IPS DF 4.7 (cell line): ENCODE data around the gene HBZ.
"Not testable (repeated sequence)": the region's sequence is repeated elsewhere in the genome, so short reads cannot be mapped to it uniquely, and the experiment has no call there.

Source experiments
- DNase-seq: peaks from one replicate; pipeline ENCODE4 v3.0.0-alpha.2; 2013; ENCODE audit warnings: low spot score; ENCODE audit errors: extremely low read depth

The HBZ gene

DNA sequence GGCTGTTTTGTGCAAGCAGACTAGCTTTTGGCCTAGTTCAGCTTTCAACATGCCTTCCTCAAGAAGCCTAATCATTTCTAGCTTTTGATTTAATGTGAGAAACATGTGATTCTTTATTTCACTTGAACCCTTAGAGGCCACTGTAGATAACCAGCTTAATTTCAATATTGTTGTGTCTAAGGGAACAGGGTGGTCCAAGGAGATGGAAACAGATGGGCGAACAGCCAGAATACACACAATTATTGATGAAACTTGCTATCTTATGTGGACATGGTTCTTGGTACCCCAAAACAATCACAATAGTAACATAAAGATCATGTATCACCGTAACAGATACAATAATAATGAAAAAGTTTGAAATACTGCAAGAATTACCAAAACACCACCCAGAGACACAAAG lies 18.7 kb upstream of the HBZ start:
- DNase-seq: no peak

DNA sequence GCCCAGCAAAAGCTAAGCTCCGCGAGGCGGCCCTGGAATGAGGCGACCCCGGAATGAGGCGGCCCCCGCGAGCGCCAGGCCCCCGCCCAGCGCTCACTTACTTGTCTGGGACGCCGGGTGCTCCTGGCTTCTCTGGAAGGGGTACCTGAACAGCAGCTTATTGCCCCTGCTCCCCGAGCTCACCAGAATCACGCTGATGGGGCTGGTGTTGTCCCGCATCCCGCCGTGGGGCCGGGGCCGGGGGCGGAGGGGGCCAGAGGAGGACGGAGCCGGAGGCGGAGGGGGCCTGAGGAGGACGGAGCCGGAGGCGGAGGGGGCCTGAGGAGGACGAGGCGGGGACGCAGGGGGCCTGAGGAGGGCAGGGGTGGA lies 14.4 kb upstream of the HBZ start:
- DNase-seq: no peak

DNA sequence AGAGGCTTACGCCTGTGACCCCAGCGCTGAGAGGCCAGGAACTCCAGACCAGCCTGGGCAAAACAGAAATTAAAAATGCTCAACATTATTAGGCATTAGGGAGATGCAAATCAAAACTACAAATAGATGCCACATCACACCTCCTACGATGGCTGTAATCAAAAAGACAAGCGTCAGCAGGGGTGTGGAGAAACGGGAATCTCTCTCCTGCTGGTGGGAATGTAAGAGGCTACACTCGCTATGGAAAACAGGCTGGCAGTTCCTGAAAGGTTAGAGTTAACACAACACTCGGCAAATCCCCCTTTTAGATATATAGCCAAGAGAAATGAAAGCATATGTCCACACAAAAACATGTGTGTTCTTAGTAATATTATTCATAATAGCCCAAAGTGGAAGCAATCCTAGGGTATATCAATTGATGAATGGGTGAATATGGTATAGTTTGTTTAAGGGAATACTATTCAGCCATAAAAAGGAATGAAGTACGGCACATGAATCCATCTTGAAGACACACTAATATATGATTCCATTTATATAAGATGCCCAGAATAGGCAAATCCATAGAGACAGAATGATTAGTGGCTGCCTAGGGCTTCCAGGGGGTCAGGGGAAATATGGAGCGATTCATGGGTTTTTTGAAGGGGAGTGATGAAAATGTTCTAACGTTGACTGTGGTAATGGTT lies 12.1 kb upstream of the HBZ start:
- no peak for DNase-seq

DNA sequence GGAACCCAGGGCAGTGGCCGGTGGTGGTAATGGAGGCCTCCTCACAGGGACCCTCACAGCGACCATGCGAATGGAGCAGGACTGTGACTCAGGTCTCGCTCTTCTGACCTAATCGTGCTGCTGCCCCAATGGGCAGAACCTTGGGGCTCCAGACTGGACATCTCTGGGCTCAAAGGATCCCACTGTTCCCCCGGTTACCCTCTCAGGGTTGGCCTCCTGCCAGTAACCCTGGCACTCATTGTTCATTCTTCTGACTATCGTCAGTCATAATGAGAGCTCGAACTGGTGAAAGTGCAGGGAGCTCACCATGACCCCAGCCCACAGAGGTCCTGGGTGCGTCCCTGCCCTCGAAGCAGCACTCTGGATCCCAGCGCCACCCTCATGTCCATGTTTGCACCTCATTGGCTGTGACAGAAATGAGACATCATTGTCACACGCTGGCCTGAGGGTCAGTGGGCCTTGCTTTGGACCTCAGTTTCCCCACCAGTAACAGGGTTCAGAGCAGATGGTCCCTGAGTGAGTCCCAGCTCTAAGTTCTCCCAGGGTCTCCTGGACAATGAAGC lies 10.0 kb upstream of the HBZ start:
- no peak for DNase-seq

DNA sequence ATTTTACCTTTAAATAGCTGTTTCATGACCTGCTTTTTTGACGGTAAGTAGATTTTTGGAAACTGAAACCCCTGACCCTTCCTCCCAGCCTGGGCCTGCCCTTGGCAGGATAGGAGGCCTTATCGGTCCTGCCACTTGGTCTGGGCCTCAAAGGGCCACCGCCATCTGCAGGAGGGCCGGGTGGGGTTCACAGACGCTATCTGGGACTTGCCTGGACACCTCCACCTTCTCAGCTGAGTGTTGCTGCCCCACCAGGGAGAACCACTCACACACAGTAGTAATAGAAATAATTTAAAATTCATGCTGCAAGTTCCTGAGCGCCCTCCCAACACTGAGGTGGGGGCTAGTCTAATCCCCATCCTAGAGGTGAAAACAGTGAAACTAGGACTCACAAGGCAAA lies 9.4 kb upstream of the HBZ start:
- DNase-seq: no peak

DNA sequence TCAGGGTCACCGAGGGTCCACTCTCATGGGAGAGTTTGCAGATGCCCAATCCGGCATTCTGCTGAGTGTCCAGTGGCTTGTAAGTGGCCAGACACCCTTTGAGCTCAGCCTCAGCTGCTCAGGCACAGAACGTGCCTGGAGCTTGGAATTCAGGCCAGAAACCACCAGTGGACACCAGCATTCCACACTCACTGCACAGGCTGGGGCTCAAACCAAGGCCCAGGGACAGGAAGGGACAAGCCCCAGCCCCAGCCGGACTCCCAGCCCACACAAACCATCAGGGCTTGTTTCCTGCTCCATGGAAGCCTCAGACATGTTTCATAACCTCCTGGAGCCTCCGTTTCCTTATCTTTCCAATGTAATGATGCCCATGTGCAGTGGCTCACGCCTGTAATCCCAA lies 9.0 kb upstream of the HBZ start:
- no peak for DNase-seq

DNA sequence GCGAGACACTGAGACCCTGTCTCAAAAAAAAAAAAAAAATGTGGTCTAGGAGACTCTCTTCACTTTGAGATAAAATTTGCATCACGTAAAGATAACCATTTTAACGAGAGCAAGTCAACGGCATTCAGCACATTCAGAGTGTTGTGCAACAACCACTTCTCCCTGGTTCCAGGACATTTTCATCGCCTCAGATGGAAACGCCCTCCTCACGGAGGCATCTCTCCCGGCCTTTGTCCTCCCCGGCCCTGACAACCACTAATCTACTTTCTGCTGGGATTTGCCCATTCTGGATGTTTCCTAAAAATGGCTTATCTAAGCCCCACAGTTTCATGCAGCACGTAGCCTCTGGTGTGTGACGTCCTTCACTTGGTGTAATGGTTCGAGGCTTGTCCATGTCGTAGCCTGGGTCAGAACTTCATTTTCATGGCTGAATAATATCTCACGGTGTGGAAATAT lies 7.6 kb upstream of the HBZ start:
- DNase-seq: no peak

DNA sequence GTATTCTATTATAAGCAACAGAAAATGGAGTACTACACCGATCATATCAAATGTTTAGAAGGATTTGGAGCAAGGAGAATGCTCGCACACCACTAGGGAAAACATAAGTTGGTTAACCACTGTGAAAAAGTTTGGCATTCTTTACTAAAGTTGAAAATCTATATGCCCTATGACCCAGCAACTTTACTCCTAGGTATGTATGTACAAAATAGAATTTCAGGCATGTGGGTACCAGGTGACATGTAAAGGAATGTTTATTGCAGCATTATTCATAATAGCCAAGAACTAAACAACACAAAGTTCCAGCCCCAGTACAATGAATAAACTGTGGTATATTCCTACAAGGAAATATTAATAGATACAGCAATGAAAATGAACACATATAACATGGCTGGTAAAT lies 5.8 kb upstream of the HBZ start:
- DNase-seq: no peak

DNA sequence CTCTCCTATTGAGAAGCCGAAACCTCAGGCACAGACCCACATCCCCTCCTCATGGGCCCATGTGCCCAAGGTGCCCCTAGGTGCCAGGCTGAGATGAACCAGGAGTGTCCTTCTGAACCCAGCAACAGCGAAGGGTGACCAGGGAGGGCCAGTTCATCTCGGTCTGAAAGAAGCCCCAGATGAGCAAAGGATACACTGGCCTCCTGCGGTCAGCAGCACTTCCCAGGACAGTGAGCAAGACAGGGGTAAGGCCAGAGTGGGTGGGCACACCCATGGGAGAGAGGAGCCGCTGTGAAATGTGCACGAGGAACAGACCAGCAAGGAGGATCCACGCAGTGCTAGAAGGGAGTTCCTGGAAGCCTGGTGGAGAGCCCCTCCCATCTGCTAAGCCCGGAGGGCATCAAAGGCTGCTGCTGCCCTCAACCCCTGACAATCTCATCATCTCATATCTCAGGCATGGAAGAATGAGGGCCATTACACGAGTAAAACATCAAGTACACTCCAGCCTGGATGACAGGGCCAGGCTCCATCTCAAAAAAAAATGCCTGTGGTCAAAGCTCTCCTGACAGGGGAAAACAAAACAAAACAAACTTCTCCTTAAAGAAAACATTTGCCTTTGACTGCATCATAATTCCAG lies 3.3 kb upstream of the HBZ start:
- DNase-seq: no peak

DNA sequence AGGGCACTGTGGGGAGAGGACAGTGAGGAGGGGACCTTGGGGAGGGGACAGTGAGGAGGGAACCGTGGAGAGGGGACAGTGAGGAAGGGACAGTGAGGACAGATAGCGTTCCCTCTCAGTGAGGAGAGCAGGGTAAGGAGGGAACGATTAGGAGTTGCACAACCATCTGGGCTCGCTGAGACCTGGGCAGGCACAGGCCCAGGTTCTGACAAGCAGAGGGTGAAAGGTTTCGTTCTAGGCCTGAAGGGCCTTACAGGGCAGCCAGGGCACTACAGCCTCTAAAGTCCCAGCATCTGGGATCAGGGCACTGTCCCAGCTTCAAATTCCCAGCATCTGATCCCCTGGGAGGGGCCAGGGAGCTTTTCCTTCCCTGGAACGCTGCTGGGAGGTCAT lies 681 bp downstream of the HBZ start:
- DNase-seq: not testable (repeated sequence)

DNA sequence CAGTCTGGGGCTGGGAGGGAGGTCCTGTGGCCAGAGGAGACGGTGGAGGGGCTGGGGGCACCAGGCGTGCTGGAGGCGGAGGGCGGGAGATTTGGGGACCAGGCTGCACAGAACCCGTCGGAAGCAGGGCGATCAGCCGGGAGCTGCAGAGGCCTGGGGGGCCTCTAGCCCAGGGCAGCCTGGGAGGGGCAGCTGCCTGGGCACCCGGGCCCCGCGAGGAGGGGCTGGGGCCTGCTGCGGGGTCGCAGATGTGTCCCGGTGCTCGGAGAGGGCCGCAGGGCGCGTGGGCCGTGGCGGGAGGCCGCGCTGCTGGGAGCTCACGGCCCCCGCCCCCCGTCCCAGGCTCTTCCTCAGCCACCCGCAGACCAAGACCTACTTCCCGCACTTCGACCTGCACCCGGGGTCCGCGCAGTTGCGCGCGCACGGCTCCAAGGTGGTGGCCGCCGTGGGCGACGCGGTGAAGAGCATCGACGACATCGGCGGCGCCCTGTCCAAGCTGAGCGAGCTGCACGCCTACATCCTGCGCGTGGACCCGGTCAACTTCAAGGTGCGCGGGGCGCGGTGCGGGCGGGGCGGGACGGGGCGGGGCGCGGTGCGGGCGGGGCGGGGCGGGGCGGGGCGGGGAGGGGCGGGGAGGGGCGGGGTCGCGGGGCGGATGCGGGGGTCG lies 1.2 kb downstream of the HBZ start:
- DNase-seq: not testable (repeated sequence)

DNA sequence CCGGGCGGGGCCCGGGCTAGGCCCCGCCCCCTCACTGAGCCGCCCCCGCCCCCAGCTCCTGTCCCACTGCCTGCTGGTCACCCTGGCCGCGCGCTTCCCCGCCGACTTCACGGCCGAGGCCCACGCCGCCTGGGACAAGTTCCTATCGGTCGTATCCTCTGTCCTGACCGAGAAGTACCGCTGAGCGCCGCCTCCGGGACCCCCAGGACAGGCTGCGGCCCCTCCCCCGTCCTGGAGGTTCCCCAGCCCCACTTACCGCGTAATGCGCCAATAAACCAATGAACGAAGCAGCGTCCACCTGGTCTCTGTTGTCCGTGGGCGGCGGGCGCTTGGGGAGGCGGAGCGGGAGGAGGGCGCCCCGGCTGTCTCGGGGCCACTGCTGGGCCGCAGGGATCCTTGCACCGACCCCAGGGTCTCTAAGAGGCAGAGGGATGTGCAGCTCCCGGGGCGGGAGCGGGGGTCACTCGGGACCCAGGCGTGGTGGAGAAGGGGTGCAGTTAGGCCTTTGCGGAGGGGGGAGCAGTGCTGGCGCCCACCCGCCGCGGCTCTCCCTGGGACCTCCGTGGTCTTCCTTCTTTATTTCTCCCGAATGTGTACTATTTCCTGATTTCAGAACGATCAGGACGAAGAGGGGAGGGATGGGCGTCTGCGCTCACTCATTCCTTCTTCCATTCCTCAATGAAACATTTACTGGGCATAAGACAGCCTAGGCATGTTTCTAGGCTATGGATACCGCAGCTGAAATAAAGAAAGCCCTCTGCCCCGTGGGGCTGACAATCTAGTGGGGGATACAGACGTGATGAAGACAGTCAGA lies 2.0 kb downstream of the HBZ start:
- no peak for DNase-seq

DNA sequence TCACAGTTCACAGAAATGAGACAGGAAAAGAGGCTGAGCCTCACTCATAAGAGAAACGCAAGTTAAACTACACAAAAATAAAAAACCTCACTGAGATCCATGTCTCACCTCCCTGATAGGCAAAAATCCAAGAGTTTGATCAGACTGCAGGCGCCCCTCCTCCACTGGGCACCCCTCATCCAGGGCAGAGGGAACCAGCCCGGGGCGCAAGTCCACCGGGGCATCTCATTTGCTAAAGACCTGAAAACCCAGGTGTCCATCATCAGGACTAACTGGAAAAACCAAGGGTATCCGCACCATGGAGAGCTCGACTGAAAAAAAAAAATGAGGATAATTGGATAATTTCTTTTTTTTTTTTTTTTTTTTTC lies 2.6 kb downstream of the HBZ start:
- no peak for DNase-seq

DNA sequence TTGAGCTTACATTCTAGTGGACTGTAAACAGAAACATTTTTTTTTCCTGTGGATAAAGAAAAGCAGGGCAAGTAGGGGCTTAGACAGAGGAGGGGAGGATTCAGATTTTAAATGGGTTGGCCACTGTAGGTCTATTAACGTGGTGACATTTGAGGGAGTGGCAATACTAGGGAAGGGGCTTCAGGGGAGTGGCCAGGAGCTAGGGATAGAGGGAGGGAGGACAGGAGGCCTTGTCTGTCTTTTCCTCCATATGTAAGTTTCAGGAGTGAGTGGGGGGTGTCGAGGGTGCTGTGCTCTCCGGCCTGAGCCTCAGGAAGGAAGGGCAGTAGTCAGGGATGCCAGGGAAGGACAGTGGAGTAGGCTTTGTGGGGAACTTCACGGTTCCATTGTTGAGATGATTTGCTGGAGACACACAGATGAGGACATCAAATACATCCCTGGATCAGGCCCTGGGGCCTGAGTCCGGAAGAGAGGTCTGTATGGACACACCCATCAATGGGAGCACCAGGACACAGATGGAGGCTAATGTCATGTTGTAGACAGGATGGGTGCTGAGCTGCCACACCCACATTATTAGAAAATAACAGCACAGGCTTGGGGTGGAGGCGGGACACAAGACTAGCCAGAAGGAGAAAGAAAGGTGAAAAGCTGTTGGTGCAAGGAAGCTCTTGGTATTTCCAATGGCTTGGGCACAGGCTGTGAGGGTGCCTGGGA lies 6.8 kb downstream of the HBZ start:
- DNase-seq: no peak

DNA sequence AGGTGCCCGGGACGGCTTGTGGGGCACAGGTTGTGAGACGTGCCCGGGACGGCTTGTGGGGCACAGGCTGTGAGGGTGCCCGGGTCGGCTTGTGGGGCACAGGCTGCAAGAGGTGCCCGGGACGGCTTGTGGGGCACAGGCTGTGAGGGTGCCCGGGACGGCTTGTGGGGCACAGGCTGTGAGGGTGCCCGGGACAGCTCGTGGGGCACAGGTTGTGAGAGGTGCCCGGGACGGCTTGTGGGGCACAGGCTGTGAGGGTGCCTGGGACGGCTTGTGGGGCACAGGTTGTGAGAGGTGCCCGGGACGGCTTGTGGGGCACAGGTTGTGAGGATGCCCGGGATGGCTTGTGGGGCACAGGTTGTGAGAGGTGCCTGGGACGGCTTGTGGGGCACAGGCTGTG lies 7.8 kb downstream of the HBZ start:
- not testable (repeated sequence) for DNase-seq

DNA sequence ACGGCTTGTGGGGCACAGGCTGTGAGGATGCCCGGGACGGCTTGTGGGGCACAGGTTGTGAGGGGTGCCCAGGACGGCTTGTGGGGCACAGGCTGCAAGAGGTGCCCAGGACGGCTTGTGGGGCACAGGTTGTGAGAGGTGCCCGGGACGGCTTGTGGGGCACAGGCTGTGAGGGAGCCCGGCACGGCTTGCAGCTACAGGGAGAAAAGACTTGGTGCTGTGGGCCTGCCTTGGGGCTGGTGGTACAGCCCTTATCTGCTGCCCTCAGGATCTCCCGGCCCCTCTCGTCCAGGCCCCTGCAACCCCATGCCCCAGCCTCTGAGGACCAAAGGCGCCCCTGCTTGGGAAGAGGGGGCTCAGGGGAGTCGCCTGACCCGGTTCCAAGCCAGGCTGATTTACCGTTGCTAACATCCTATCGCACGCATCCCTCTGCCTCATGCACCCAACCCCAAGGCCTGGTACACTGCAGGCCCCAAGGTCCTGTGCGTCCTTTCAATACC lies 8.3 kb downstream of the HBZ start:
- no peak for DNase-seq

DNA sequence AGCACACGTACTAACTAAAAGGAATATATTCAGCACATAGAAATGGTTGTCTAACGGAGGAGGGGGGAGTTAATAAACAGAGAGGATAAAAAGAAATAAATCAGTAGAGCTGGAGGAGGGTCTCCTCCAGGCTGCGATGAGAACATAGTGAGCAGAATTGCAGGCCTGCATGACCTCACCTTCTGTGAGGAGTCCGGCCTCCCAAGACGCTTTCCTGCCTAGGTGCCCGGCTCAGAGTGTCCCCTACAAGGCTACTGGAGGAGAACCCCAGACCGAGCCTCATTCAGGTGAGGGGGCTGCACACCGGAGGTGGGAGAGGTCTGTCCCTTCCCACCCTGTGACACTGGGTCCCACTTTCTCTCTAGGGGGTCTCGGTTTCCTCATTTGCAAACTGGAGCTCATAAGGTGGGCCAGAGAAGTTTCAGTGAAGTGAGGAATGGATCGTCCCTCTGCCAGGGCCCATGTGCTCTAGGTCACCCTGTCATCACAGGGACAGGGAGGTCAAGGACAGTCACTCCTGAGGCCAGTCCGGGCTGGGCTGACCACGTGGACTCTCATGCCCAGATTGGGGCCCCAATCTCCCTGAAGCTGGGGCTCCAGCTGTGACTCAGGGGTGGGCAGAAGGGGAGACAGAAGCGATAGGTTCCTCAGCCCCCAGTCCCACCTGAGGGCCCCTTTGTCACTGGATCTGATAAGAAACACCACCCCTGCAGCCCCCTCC lies 10.0 kb downstream of the HBZ start:
- DNase-seq: no peak

DNA sequence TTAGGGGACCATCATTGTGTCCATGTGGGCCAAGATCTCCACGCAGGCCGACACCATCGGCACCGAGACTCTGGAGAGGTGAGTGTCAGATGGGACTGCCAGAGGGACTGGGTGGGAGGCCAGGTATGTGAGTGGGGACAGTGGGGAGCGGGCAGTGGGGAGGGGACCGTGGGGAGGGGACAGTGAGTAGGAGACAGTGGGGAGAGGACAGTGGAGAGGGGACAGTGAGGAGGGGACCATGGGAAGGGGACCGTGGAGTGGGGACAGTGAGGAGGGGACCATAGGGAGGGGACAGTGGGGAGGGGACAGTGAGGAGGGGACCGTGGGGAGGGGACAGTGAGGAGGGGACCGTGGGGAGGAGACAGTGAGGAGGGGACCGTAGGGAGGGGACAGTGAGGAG lies 10.7 kb downstream of the HBZ start:
- DNase-seq: not testable (repeated sequence)

DNA sequence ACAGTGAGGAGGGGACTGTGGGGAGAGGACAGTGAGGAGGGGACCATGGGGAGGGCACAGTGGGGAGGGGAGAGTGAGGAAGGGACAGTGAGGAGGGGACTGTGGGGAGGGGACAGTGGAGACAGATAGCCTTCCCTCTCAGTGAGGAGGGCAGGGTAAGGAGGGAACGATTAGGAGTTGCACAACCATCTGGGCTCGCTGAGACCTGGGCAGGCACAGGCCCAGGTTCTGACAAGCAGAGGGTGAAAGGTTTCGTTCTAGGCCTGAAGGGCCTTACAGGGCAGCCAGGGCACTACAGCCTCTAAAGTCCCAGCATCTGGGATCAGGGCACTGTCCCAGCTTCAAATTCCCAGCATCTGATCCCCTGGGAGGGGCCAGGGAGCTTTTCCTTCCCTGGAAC lies 11.3 kb downstream of the HBZ start:
- DNase-seq: not testable (repeated sequence)

DNA sequence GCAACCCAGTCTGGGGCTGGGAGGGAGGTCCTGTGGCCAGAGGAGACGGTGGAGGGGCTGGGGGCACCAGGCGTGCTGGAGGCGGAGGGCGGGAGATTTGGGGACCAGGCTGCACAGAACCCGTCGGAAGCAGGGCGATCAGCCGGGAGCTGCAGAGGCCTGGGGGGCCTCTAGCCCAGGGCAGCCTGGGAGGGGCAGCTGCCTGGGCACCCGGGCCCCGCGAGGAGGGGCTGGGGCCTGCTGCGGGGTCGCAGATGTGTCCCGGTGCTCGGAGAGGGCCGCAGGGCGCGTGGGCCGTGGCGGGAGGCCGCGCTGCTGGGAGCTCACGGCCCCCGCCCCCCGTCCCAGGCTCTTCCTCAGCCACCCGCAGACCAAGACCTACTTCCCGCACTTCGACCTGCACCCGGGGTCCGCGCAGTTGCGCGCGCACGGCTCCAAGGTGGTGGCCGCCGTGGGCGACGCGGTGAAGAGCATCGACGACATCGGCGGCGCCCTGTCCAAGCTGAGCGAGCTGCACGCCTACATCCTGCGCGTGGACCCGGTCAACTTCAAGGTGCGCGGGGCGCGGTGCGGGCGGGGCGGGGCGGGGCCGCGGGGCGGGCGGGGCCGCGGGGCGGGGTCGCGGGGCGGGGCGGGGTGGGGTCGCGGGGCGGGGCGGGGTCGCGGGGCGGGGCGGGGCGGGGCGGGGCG lies 11.8 kb downstream of the HBZ start:
- not testable (repeated sequence) for DNase-seq
